GM18505 (cell line): ENCODE measurements around the gene GAD1.

ENCODE experiments used
- ATAC-seq: cut with Tn5 transposase; IDR thresholded peaks from one replicate; pipeline ENCODE4 v1.9.1; 2021; ENCODE audit not compliant: unreplicated experiment
- POLR2A ChIP-seq: IDR thresholded peaks from 4 replicates; pipeline ENCODE4 v1.6.1; 2011; ENCODE audit warnings: borderline replicate concordance; ENCODE audit not compliant: insufficient read depth, insufficient read length; ENCODE audit errors: extremely low read depth

Gene GAD1

DNA sequence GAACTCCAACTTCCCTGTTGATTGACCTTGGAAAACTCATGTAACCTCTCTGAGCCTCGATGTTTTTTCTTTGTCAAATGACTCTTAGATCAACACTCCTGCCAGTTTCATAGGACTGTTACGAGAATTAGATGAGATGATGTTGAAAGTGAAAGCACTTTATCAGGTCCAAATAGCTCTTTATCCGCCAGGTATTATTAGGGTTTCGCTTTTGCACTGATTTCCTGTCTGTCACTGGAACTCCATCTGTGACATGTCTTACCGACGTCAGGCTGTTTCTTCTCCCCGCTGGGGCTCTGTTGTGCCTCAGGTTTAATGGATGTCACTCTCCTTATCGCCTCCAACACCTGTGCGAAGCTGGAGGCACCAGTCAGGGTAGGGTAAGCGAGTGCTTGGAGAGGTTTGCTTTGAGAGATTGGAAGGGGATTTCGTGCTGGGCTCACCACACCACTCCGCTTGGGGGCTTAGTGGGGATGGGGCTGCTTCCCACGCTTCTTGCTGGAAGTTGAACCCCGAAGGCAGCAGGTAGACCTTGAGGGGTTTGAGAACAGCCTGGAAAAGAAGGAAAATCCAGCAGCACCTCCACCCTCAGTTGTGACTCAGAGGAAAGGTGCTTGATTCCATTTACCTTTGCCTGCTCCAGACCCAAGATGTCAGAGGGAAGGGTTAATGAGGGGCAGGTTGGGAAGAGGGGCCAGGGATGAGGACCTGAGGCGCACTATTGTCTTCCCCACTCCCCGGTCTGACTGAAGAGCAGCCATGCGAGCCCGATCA is 4.3 kb downstream of the GAD1 start:
- TF ChIP-seq POLR2A: no peak
- ATAC-seq: no peak

DNA sequence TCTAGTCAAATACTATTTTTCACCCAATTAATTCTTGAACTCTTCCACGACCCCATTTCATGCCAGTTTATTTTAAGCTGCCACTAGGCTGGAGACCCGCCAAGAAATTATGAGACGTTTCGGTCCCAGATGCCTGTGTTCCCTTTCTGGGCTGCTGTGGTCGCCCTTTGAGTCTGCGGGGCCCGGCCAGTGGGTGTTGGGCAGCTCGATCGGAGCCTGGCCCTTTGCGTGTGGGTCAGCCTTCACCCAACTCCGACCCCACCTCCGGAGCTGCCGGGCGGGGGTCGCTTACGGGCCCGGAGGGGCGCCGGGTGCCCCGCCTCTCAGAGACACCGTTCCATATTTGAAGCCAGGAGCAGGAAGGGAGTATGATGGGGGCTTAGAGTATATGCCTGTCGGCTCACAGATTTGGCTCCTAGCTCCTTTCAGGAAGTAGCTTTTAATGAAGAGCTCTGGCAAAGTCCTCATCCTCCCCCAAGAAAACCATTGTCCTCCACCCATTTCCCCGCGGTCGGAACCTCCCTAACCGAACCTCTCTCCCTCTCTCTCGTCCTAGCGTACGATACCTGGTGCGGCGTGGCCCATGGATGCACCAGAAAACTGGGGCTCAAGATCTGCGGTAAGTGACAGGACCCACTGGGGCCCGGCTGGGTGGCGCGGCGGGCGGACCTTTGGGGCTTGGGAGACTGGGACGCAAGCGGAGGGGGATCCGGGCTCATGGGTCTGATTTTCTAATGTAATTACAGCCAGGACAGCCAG is 5.0 kb downstream of the GAD1 start:
- no peak for TF ChIP-seq POLR2A
- ATAC-seq: no peak

DNA sequence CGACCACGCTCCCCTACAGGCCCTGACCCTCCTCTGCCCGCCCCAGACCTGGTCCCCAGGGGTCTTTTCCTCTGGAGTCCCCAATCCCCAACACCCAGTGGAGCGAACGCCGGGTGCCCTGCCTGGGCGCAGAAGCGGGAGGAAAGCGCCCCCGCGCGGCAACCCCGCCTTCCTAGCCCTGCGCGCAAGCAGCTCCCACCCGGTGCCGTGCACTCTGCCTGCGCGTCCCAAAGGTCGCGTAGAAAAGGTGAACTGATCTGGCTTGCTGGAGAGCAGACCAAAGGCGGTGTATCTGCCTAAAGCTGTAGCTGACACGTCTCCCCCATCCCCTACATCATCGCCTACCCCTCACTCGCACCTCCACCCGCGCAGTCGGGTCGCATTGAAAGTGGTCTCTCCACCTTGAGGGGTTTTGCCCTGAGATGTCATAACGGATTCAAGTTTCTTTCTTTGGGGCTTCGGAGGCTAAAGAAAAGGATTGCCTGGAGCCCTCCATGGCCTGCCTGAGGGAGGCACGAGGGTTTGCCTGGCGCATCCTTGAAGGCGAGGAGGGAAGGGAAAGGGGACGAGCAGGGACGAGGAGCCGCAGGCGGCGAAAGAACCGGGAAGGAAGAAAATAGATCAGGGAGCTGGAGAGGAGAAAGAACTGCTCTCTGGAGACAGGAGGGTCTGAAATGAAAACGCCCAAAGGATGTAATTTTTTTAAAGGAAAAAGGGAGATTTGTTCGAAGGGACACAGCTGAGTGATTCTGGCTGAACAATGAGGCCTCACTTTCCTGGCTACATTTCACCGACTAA is 5.8 kb downstream of the GAD1 start:
- no peak for TF ChIP-seq POLR2A
- no peak for ATAC-seq

DNA sequence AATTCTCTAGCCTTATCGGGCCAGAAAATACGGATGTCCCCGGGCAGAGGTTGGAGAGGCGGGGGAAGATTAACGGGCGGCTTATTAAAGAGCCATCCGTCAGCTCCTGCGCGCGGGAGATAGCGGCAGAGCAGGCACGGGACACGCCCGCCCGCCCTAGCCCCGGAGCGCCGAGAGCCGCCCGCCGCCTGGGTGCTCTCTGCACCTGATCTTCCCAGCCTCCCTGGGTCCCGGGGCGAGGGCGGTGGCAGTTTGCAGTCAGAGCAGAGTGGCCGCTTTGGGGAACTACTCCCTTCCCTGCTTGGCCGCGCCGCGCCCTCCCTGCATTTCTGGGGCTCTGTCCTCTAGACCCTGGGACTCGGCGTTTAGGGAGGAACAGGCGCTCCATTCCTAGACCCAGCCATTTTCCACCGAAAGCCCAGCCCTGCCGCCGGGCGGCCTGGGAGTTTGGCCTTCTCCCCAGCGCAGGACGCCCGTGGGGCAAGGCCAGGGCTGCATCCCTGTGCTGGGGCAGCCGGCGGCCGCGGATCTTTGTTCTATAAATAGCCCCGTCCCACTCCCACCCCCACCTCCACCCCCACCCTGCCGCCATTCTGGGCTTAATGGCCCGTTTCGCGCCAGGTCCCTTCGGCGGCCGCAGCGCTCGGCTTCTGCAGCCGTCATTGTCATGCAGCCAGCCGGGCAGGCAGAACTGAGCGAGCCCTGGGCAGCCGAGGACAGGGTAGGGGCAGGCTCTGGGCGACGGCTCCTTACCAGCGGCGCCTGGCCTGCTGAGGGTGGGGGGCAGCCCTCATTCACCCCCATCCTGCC is 6.6 kb downstream of the GAD1 start:
- TF ChIP-seq POLR2A: no peak
- no peak for ATAC-seq

DNA sequence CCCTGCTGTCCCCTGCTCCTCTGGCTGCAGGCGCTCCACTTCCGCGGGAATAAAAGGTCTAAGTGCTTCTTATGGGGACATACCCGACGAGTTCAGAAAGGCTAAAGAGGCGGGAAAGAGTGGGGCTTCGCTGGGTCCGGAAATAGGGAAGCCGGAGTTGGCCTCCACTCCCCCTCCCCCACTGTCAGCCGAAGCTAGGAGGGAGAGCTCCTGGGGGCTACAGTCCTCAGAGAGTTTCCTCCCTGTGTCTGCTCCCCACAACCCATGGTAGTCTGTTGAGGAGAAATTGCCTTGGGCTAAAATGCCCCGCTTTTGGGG is 7.2 kb downstream of the GAD1 start:
- ATAC-seq: no peak
- no peak for TF ChIP-seq POLR2A

DNA sequence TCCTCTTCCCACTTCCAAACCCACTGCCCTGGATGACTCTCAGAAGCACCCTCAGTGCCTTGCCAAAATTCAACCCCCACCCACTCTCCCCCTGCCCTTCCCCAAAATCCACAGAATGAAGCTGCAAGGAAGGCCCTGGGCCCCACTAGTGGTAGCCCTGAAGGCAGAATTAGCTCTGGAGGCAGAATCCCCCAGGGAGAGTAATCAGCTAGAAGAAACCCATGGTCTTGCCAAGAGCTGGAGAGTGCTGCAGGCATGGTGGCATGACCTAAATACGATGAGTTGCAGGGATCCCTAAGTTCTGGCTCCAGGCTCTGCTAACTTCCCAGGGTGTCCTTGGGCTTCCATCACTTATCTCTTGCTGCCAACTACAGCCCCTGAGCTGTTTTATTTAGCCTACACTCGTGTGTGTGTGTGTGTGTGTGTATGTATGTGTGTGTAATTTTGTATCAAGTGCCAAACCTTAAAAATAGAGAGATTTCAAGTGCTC is 7.9 kb downstream of the GAD1 start:
- TF ChIP-seq POLR2A: no peak
- ATAC-seq: no peak

DNA sequence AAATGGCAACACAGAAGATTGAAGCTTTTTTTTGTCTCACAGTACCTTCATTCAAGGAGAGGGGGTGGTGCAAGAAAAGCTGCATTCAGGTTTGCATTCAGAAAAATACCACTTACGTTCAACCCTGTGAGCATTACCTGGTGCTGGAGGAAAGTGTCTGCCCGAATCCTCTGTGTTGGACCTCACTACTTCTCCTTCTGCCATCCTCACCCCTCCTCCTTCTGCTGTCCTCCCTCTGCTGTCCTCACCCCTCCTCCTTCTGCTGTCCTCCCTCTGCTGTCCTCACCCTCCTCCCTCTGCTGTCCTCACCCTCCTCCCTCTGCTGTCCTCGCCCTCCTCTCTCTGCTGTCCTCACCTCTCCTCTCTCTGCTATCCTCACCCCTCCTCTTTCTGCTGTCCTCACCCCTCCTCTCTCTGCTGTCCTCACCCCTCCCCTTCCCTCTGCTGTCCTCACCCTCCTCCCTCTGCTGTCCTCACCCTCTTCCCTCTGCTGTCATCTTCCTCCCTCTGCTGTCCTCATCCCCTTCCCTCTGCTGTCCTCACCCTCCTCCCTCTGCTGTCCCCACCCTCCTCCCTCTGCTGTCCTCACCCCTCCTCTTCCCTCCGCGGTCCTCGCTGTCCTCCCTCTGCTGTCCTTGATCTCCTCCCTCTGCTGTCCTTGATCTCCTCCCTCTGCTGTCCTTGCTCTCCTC is 11.3 kb downstream of the GAD1 start:
- TF ChIP-seq POLR2A: no peak
- ATAC-seq: no peak

DNA sequence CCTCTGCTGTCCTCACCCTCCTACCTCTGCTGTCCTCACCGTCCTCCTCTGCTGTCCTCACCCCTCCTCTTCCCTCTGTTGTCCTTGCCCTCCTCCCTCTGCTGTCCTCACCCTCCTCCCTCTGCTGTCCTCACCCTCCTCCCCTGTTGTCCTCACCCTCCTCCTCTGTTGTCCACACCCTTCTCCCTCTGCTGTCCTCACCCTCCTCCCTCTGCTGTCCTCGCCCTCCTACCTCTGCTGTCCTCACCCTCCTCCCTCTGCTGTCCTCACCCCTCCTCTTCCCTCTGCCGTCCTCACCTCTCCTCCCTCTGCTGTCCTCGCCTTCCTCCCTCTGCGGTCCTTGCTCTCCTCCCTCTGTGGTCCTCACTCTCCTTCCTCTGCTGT is 11.8 kb downstream of the GAD1 start:
- no peak for TF ChIP-seq POLR2A
- ATAC-seq: no peak

DNA sequence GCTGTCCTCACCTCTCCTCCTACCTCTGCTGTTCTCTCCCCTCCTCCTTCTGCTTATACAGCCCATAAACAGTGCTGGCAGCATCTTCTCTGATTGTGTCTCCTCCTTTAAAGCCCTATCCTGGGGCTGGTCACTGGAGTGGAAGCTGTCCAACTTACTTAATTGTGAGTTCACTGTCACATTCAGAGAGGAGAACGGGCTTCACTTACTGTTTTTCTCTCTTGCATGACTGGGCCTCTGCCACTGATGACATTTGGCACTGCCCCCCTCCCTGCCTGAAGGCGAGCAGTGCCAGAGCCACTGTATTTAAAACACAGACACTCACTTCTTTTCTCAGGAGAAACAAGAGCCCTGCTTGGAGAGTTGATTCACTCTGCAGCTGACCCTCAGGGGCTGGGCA is 12.3 kb downstream of the GAD1 start:
- no peak for TF ChIP-seq POLR2A
- ATAC-seq: no peak

DNA sequence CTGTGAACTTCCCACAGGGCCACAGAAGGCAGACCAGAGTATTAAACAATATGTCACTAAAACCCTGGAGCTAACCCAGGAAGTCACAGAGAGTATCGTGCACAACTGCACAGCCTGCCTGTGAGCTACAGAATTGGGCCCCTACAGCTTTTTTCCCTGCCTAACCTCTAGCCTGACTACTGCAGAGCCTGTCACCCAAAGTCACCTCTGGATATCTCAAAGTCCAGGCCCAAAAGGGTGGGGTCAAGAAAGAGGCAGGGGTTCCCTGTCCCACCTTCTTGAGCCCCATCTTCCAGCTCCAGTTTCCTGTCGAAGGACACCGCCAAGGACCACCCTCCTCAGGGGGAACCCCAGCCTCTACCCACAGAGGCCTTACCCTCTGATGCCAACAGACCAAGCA is 13.5 kb downstream of the GAD1 start:
- no peak for ATAC-seq
- no peak for TF ChIP-seq POLR2A

DNA sequence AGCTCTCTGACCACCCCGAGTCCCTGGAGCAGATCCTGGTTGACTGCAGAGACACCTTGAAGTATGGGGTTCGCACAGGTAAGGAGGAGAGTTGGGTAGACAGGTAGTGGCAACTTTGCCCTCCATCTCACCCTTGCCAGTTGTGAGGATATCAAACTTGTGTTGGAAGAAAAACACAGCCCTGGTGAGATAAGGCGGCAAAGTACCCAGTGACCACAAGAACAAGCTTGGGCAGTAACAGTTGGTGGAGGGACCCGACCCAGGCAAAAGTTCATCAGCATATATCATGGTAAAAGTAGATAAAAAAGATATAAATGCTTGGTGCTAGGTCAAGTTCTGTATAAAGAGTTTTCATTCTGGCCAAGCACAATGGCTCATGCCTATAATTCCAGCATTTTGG is 14.4 kb downstream of the GAD1 start:
- no peak for TF ChIP-seq POLR2A
- ATAC-seq: no peak

DNA sequence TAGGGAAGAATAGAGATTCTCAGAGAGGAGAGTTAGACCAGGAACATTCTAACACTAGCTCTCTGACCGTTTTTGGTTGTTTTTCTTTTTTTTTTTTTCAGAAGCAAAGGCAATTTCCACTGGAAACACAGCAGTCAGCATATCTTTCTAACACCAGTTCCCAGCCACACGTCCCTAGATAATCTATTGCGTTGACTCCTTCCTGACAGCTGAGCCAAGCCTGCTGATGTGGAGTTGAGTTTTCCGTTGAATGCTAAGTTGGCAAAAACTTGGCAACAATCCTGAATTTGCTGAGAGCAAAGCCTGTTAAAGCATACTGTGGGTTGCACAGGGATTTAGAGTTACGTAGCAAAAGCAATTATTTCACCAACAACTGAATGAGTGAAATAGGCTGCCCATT is 19.3 kb downstream of the GAD1 start:
- TF ChIP-seq POLR2A: no peak
- no peak for ATAC-seq
